B cell (primary cell): ENCODE data around the gene IL22RA2. TPM values are rescaled to one million over a fixed set of nuclear protein-coding genes. Genes with fewer than 3 reads are reported as not detected.
A peak's percentile ranks its signal among the peaks of the same experiment; 100 is the strongest.

ENCODE experiments used
- ATAC-seq: fragments of 200-7000 bp; cut with Tn5 transposase; one replicate; pipeline ENCODE4 v1.10.0; 2021; ENCODE audit warnings: low read depth, mild to moderate bottlenecking, moderate number of reproducible peaks, moderate library complexity
- CTCF ChIA-PET: fragments of 350-600 bp; sonication (Branson Sonifier 250); formaldehyde crosslinking; loops from one replicate; lab custom pipeline; 2021; ENCODE audit warnings: antibody characterized with exemption, inconsistent platforms; lab: Charles Lee
- POLR2A ChIA-PET: fragments of 350-600 bp; sonication (Branson Sonifier 250); formaldehyde crosslinking; loops from one replicate; lab custom pipeline; 2021; ENCODE audit warnings: antibody characterized with exemption; lab: Charles Lee
- DNase-seq: peaks from one replicate; pipeline ENCODE4 v3.0.0; 2013
- H2AFZ ChIP-seq: 2 replicates; pipeline ENCODE4 v1.6.1; 2012; ENCODE audit warnings: mild to moderate bottlenecking, low read depth, low read length; ENCODE audit not compliant: insufficient read depth, poor library complexity, severe bottlenecking
- H3K27ac ChIP-seq, 2 donors: 1 replicate in 1 of 2; 2 replicates in 1 of 2; pipeline ENCODE4 v1.5.1; 2012 to 2013; ENCODE audit warnings: low read length in 2 of 2, mild to moderate bottlenecking in 2 of 2, moderate library complexity in 1 of 2
- H3K27me3 ChIP-seq, 4 experiments: fragments of 200-600 bp in 1 of 4; sonication (generic) in 1 of 4; replicated peaks in 1 of 4; 1 replicate in 2 of 4; 2 replicates in 2 of 4; pipeline versions ENCODE4 v1.6.1 to v1.7.0; 2013 to 2016; ENCODE audit warnings: low read length in 3 of 4, mild to moderate bottlenecking in 2 of 4, mixed read lengths in 1 of 4, moderate library complexity in 1 of 4; ENCODE audit not compliant: insufficient read depth in 4 of 4, control insufficient read depth in 3 of 4; ENCODE audit errors: control extremely low read depth in 1 of 4
- H3K36me3 ChIP-seq, 2 experiments: replicated peaks in 1 of 2; 1 replicate in 1 of 2; 2 replicates in 1 of 2; pipeline versions ENCODE4 v1.6.1 to v1.7.1; 2013; ENCODE audit warnings: low read length in 1 of 2; ENCODE audit not compliant: insufficient read depth in 2 of 2, control insufficient read depth in 1 of 2; ENCODE audit errors: control extremely low read depth in 1 of 2, extremely low read depth in 1 of 2
- H3K4me1 ChIP-seq, 2 donors: fragments of 200-600 bp in 1 of 2; sonication (generic) in 1 of 2; 1 replicate in 1 of 2; 2 replicates in 1 of 2; pipeline versions ENCODE4 v1.5.1 to v1.6.1; 2013 to 2017; ENCODE audit warnings: low read length in 2 of 2; ENCODE audit not compliant: control insufficient read depth in 2 of 2, insufficient read depth in 2 of 2
- H3K4me2 ChIP-seq: replicated peaks from 2 replicates; pipeline ENCODE3; 2012; ENCODE audit warnings: mild to moderate bottlenecking, low read depth, low read length; ENCODE audit not compliant: poor library complexity, severe bottlenecking
- H3K4me3 ChIP-seq, 5 experiments: fragments of 200-600 bp in 1 of 5; sonication (generic) in 1 of 5; 1 replicate in 3 of 5; 2 replicates in 2 of 5; pipeline versions ENCODE4 v1.5.1 to v1.7.0; 2011 to 2016; ENCODE audit warnings: low read length in 4 of 5, mild to moderate bottlenecking in 4 of 5, low read depth in 2 of 5, control low read depth in 1 of 5, moderate library complexity in 1 of 5; ENCODE audit not compliant: insufficient read depth in 1 of 5; ENCODE audit errors: control extremely low read depth in 1 of 5, extremely low read depth in 1 of 5
- H3K79me2 ChIP-seq: fragments of 200-600 bp; sonication (generic); one replicate; pipeline ENCODE4 v1.6.0; 2016; ENCODE audit warnings: low read length; ENCODE audit not compliant: control insufficient read depth, insufficient read depth
- H3K9ac ChIP-seq: fragments of 200-600 bp; sonication (generic); 2 replicates; pipeline ENCODE4 v1.6.1; 2017; ENCODE audit warnings: mild to moderate bottlenecking, low read length, moderate library complexity
- H3K9me3 ChIP-seq, 3 donors: one replicate each; pipeline versions ENCODE4 v1.6.1 to v1.7.1; 2013; ENCODE audit warnings: low read length in 2 of 3; ENCODE audit not compliant: control insufficient read depth in 2 of 3, insufficient read depth in 1 of 3; ENCODE audit errors: control extremely low read depth in 1 of 3
- H4K20me1 ChIP-seq: 2 replicates; pipeline ENCODE4 v1.6.0; 2012; ENCODE audit warnings: mild to moderate bottlenecking, low read length; ENCODE audit not compliant: insufficient read depth, control insufficient read depth, poor library complexity, severe bottlenecking
- H3K27ac Mint-ChIP-seq: one replicate; pipeline ENCODE4 v1.8.0; 2021; ENCODE audit warnings: mixed read lengths
- H3K27me3 Mint-ChIP-seq: one replicate; pipeline ENCODE4 v1.8.0; 2021; ENCODE audit warnings: mixed read lengths
- H3K4me1 Mint-ChIP-seq: one replicate; pipeline ENCODE4 v1.8.0; 2021; ENCODE audit warnings: mixed read lengths
- H3K4me3 Mint-ChIP-seq: one replicate; pipeline ENCODE4 v1.8.0; 2021; ENCODE audit warnings: mixed read lengths
- H3K9me3 Mint-ChIP-seq: one replicate; pipeline ENCODE4 v1.8.0; 2022; ENCODE audit warnings: mixed read lengths; ENCODE audit not compliant: insufficient read depth
- CTCF ChIP-seq: fragments of 200-600 bp; IDR thresholded peaks from one replicate; pipeline ENCODE4 v1.8.0; 2022; ENCODE audit warnings: antibody characterized with exemption, mild to moderate bottlenecking
- EZH2 ChIP-seq: IDR thresholded peaks from 2 replicates; pipeline ENCODE4 v1.6.1; 2012; ENCODE audit warnings: borderline replicate concordance, low read depth, mild to moderate bottlenecking, moderate library complexity, low read length; ENCODE audit not compliant: insufficient read depth, poor library complexity, severe bottlenecking
- WGBS: methylation state at CpG from one replicate; pipeline ENCODE4 v1.1.5; 2013; ENCODE audit warnings: missing lambda C conversion rate; ENCODE audit not compliant: insufficient coverage; 5-methylcytosine and 5-hydroxymethylcytosine counted together
- intact Hi-C: fragments of 100-400 bp; cut with micrococcal nuclease; formaldehyde crosslinking; loops from one replicate; pipeline ENCODE4 v1.10.0; 2022
- polyA plus RNA-seq: library from polyadenylated mRNA; depleted of rRNA; stranded (reverse); fragments of >200 nt; gene quantifications from 2 replicates; pipeline ENCODE4 v1.2.3, GENCODE V29; 2012
- total RNA-seq, 2 donors: library from RNA; stranded (reverse); fragments of 120-200 nt in 1 of 2; gene quantifications; 1 replicate in 1 of 2; 2 replicates in 1 of 2; pipeline versions ENCODE4 v1.2.3 to v1.2.4, GENCODE V29; 2013 to 2022

IL22RA2 gene
- total and polyA plus RNA-seq, 2 donors (not counting 1 experiment from before 2014, with no cell fraction given), result not detected

DNA sequence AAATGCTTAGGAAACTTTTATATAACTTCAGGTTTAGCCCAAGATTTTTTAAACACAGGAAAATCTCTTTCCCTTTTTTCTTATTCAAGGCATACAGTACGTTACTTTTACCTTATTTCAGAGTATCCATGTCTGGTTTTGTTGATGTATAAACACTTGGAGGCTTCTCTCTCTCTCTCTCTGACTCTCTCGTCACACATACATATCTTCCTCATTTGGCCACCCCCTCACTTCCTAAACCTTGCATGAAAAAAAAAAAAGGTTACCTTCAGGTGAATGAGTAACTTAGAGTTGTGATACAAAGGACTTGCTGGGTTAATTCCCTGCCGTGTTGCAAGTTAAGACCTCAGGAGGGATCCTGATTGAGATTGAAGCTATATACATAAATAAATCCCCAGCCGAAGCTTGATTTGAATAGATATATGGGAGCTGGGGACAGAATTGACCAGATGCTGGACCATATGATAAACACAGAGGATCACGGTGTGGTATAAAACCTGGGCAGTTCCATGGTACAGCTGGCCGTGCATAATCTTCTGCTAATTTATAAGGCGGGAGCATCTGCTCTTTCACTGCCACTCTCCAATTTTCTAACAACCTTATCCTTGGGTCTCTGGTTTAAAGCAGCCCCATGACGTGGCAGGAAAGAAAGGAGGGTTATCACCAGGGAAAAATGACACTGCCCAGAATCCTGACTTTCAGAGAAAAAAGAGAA, 73.6 kb downstream of the IL22RA2 start:
- ATAC-seq, result peak; percentile 6
- CTCF ChIA-PET, result interaction anchor here (0.7 to 12.3 kb wide), 3 partner anchors 69 to 192 kb away, joined by 3 to 265 read pairs (median 4); partner anchors contain the start of gene IL22RA2

More for the DNA sequence above, 73.6 kb downstream of the IL22RA2 start:
- Histone ChIP-seq H3K27ac (peak overlapping the region; percentile 81 to 97), H3K79me2 (no peaks in the 10 kb centered on the region), H3K4me2 (peak overlapping the region; percentile 63), H3K36me3 (no peaks in the 10 kb centered on the region), H3K4me1 (peaks cover 89 to 91% of the 10 kb centered on the region in 2 donors), H2AFZ (no peak overlapping the region), H4K20me1 (no peaks in the 10 kb centered on the region), H3K4me3 (peak overlapping the region in 1 of 5 experiments; percentile 5), H3K27me3 (no peaks in the 10 kb centered on the region), H3K9ac (no peak overlapping the region), H3K9me3 (peaks cover 0 to 2% (median 0%) of the 10 kb centered on the region in 3 donors)
- Mint-ChIP-seq H3K27me3 (no peaks in the 10 kb centered on the region), H3K27ac (peak overlapping the region; percentile 82), H3K4me1 (peaks cover 89% of the 10 kb centered on the region), H3K4me3 (peak overlapping the region; percentile 66), H3K9me3 (no peaks in the 10 kb centered on the region)
- DNase-seq, result peak; percentile 78
- intact Hi-C loops, result loop anchor here (1.0 to 10.0 kb wide), 5 partner anchors 66 to 1305 kb away; partner anchors contain the start of genes BCLAF1, HEBP2, PEX7 and TNFAIP3
- 80% methylated on average over 2 of the region's 8 CpGs for WGBS
- POLR2A ChIA-PET, result interaction anchor here (0.7 kb wide), 2 partner anchors 118 to 214 kb away, joined by 6 to 12 read pairs; no protein-coding TSS in a partner anchor
- TF ChIP-seq EZH2 (no peak), CTCF (no peak)
